ENCODE results near the gene DCTN4. TPM values are rescaled to one million over a fixed set of nuclear protein-coding genes. Genes with fewer than 3 reads are reported as not detected.
"Not testable (repeated sequence)": the region's sequence is repeated elsewhere in the genome, so short reads cannot be mapped to it uniquely, and the experiment has no call there.

DCTN4 gene
- total and polyA plus RNA-seq, 5 experiments from 2014 or later, result 8.1 to 49.4 (median 11.5) TPM

DNA sequence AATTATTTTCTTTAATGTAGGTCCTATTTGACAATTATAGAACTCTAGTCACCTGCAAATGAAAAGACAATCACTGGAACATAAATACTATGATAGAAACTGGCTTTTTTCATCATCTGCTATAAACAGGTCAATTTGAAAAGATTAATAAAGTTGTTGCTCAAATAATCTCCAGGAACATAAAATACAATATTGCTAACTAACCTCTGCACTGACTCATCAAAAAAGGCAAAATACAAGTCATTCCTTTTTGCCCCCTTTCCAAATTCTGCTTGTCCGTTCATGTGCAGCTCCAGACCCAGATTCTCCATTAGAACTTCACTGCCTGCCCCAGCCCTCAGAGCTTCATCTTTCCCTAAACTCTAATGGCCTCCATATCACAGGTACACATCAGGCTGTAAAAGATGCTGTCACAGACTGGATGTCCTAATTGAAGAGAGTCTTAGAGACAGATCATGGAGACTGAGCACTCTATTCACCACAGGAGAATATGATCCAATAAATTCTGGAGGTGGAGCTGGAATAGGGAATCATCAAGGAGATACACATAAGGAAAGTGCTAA is 1.6 kb downstream of the DCTN4 start:
- peaks cover 0 to under 1% (median 0%) of the 10 kb centered on the region in 5 donors for H3K27me3 Mint-ChIP-seq
- no peak for ATAC-seq
- peaks cover 0 to 47% (median 27%) of the 10 kb centered on the region in 3 donors for H3K36me3 Mint-ChIP-seq
- peak overlapping the region in 8 of 10 donors; percentile 0 to 78 (median 52) for H3K27ac Mint-ChIP-seq
- H3K9me3 Mint-ChIP-seq, result no peaks in the 10 kb centered on the region
- peaks cover 16 to 53% (median 40%) of the 10 kb centered on the region in 4 donors for H3K4me1 Mint-ChIP-seq
- peak overlapping the region in 7 of 10 donors; percentile 20 to 54 (median 43) for H3K4me3 Mint-ChIP-seq
- POLR2A ChIA-PET, result interaction anchor here (2.0 to 3.3 kb wide), 6 partner anchors 21 to 308 kb away, joined by 8 to 27 read pairs (median 10); partner anchors contain the start of genes IRGM, RBM22, RPS14 and SMIM3
- no peak for DNase-seq

DNA sequence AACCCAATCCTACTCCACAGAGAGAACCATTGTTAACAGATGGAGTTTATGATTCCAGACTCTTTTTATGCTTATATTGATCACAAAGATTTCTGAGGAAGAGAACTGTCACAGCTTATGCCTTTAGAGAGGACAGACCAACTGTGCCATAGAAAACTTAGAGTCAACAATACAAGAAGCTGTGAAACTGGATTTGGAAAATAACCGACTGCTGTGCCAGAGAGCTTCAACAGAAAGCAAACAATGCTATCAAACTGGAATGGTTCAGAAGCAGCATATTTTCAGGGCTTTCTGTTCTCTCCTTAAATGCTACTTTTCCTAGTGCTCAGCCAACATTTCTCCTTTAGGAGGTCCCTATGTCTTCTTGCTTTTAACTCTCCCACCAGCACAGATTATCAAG is 5.0 kb downstream of the DCTN4 start:
- H3K36me3 Mint-ChIP-seq, result peaks cover 4 to 73% (median 36%) of the 10 kb centered on the region in 3 donors
- ATAC-seq, result no peak
- H3K9me3 Mint-ChIP-seq, result no peaks in the 10 kb centered on the region
- H3K27me3 Mint-ChIP-seq, result no peaks in the 10 kb centered on the region
- DNase-seq, result no peak
- peak overlapping the region in 3 of 10 donors; percentile 19 to 71 (median 23) for H3K27ac Mint-ChIP-seq
- no peak overlapping the region for H3K4me3 Mint-ChIP-seq
- H3K4me1 Mint-ChIP-seq, result peaks cover 19 to 70% (median 53%) of the 10 kb centered on the region in 4 donors
- POLR2A ChIA-PET, result interaction anchor here (0.5 to 0.6 kb wide), 3 partner anchors 8 to 79 kb away, joined by 3 to 6 read pairs (median 3); no protein-coding TSS in a partner anchor

DNA sequence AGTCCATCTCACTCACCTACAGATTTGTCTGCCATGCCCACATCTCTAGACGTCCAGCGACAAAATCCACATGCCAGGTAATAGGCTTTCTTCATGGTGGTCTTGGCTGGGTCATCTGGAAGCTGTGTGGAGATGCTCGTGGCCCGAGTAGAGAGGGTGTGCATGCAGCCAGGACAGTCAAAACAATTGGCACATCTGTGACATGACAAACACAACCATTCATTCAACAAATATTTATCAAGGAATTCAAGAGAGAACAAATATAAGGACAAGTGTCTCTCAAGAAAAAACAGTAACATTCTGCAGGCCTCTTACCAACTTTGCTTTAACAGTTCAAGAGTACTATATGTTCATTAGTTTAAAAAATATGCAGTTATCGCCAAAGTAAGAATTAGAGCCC is 5.4 kb downstream of the DCTN4 start:
- Mint-ChIP-seq H3K36me3 (peaks cover 4 to 75% (median 36%) of the 10 kb centered on the region in 3 donors), H3K9me3 (no peaks in the 10 kb centered on the region), H3K27me3 (no peaks in the 10 kb centered on the region), H3K4me1 (peaks cover 19 to 71% (median 53%) of the 10 kb centered on the region in 4 donors), H3K4me3 (peak overlapping the region in 2 of 10 donors; percentile 4 to 45), H3K27ac (peak overlapping the region in 5 of 10 donors; percentile 1 to 55 (median 23))
- DNase-seq, result no peak
- no peak for ATAC-seq
- POLR2A ChIA-PET, result interaction anchor here (0.5 kb wide), 1 partner anchor 8 kb away, joined by 6 read pairs; no protein-coding TSS in a partner anchor

DNA sequence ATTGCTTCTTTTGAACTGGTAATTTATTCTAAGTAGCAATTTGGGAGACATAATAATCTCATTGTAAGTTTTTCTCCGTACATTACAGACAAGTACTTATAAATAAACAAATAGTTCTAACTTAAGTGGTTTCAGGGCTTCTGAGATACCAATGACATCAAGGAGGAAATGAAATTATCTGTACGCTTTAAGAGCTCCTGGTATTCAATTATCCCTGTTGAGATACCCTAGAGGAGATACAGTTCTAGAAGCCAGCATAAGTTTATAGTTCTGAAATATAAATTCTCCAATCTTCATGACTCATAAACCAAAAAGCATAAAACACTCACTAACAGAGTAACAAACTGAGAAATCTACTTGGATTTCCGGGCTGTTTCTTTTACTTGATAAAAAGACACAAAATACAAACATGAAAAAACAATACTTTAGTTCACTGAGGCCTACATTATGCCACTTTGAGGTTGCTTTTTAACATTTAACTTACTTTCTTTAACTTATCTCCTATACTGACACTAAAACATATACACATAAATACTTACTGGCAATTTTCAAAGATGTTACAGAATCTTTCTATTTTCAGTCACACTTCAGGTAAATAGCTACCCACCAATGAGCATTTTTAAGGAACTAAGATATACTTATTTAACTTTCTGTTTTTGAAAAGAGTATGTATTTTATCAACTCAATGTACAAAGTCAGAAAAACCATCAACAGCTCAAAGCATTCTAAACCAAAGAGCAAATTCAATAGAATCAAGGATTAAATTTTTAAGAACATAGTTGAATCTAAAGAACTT is 7.5 kb downstream of the DCTN4 start:
- POLR2A ChIA-PET, result interaction anchor here (0.6 to 2.1 kb wide), 2 partner anchors 51 to 194 kb away, joined by 4 to 7 read pairs; partner anchors contain the start of gene RBM22
- Mint-ChIP-seq H3K9me3 (no peaks in the 10 kb centered on the region), H3K36me3 (peaks cover 4 to 68% (median 36%) of the 10 kb centered on the region in 3 donors), H3K27ac (peak overlapping the region in 4 of 10 donors; percentile 37 to 65 (median 56)), H3K4me3 (no peak overlapping the region), H3K4me1 (peaks cover 16 to 62% (median 51%) of the 10 kb centered on the region in 4 donors), H3K27me3 (no peaks in the 10 kb centered on the region)
- DNase-seq, result no peak
- no peak for ATAC-seq

DNA sequence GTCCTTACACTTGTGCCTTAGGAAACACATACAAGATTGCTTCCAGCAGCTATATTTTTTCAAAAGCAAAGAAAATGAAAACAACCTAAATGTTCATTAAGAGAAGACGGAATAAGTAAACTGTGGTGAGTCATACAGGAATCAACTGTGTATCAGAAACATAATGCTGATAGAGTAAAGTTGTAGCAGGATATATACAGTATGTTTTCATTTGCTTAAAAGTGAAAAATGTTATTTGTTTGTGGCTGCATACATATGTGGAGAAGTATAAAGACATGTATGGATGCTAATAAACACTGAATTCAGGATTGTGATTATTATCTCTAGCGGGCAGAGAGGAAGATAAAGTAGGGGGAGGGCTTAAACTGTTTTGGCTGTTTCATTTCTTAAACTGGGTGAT is 8.3 kb downstream of the DCTN4 start:
- DNase-seq (no peak), ATAC-seq (no peak)
- Mint-ChIP-seq H3K4me3 (peak overlapping the region in 1 of 10 donors; percentile 32), H3K36me3 (peaks cover 4 to 65% (median 33%) of the 10 kb centered on the region in 3 donors), H3K4me1 (peaks cover 19 to 63% (median 51%) of the 10 kb centered on the region in 4 donors), H3K27ac (peak overlapping the region in 4 of 10 donors; percentile 0 to 66 (median 58)), H3K27me3 (no peaks in the 10 kb centered on the region), H3K9me3 (no peaks in the 10 kb centered on the region)
- POLR2A ChIA-PET, result no interaction called here

DNA sequence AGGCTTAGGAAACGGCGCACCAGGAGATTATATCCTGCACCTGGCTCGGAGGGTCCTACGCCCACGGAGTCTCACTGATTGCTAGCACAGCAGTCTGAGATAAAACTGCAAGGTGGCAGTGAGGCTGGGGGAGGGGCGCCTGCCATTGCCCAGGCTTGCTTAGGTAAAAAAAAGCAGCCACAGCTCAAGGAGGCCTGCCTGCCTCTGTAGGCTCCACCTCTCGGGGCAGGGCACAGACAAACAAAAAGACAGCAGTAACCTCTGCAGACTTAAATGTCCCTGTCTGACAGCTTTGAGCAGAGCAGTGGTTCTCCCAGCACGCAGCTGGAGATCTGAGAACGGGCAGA is 15.7 kb downstream of the DCTN4 start:
- peak in 1 of 2 donors; percentile 54 for ATAC-seq
- peak in 1 of 10 donors; percentile 11 for DNase-seq
- H3K9me3 Mint-ChIP-seq, POLR2A ChIA-PET, H3K4me3 Mint-ChIP-seq, H3K27me3 Mint-ChIP-seq: not testable (repeated sequence)
- H3K36me3 Mint-ChIP-seq, result peaks cover 0 to 57% (median 20%) of the 10 kb centered on the region in 3 donors
- peak overlapping the region in 2 of 10 donors; percentile 32 to 44 for H3K27ac Mint-ChIP-seq
- peaks cover 41 to 75% (median 69%) of the 10 kb centered on the region in 4 donors for H3K4me1 Mint-ChIP-seq

DNA sequence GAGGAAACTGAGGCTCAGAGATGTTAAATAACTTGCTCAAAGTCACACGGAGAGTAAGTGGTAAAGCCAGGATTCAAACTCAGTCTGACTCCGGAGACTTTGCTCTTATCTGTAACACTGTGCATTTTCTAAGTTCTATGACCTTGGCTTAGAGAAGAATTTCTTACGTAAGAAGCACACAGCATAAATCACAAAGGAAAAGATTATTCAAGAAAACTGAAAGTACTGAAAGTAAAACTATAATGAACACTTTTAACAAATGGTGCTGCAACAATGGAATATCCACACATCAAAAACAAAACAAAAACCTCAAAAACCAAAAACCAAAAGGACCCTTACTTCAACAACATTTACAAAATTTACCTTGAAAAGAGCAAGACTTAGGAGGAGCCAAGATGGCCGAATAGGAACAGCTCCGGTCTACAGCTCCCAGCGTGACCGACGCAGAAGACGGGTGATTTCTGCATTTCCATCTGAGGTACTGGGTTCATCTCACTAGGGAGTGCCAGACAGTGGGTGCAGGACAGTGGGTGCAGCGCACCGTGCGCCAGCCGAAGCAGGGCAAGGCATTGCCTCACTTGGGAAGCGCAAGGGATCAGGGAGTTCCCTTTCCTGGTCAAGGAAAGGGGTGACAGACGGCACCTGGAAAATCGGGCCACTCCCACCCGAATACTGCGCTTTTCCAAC is 16.2 kb downstream of the DCTN4 start:
- Mint-ChIP-seq H3K4me3 (peak overlapping the region; percentile 1 to 59 (median 44)), H3K4me1 (peaks cover 46 to 80% (median 74%) of the 10 kb centered on the region in 4 donors), H3K27ac (peak overlapping the region; percentile 7 to 88 (median 71)), H3K36me3 (peaks cover 3 to 61% (median 23%) of the 10 kb centered on the region in 3 donors)
- POLR2A ChIA-PET, H3K27me3 Mint-ChIP-seq, H3K9me3 Mint-ChIP-seq: not testable (repeated sequence)
- DNase-seq (peak in 2 of 10 donors; percentile 16 to 28), ATAC-seq (peak; percentile 35 to 39)

DNA sequence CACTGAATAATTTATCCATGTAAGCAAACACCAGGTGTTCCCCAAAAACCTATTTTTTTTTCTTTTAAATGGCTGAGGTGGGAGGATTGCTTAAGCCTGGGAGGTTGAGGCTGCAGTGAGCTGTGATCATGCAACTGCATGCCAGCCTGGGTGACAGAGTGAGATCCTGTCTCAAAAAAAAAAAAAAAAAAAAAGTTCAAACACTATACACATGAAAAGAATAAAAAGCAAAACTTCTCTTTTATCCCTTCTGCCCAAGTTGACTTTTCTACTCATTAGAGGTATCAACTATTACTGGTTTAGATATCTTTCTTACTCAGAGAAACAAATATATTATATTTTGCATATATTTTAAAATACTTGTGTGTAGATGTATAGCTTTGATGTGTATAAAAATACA is 17.8 kb downstream of the DCTN4 start:
- ATAC-seq (peak; percentile 43 to 52), DNase-seq (no peak)
- POLR2A ChIA-PET, result no interaction called here
- Mint-ChIP-seq H3K27ac (peak overlapping the region in 1 of 10 donors; percentile 66), H3K36me3 (peaks cover 19 to 75% (median 39%) of the 10 kb centered on the region in 3 donors), H3K27me3 (no peaks in the 10 kb centered on the region), H3K4me3 (no peak overlapping the region), H3K9me3 (peaks cover 0 to 17% (median 4%) of the 10 kb centered on the region in 9 donors), H3K4me1 (peaks cover 51 to 88% (median 79%) of the 10 kb centered on the region in 4 donors)

DNA sequence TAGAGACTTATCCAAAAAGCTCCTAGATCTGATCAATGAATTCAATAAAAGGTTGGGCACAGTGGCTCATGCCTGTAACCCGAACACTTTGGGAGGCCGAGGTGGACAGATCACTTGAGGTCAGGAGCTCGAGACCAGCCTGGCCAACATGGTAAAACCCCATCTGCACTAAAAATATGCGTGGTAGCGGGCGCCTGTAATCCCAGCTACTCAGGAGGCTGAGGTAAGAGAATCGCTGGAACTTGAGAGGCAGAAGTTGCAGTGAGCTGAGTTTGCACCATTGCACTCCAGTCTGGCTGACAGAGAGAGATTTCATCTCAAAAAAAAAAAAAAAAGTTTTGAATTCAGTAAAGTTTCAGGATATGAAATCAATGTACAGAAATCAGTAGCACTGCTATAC is 20.0 kb downstream of the DCTN4 start:
- DNase-seq (no peak), ATAC-seq (no peak)
- H3K9me3 Mint-ChIP-seq, result peaks cover 0 to 20% (median 4%) of the 10 kb centered on the region in 9 donors
- POLR2A ChIA-PET, result no interaction called here
- H3K36me3 Mint-ChIP-seq, result peaks cover 30 to 84% (median 51%) of the 10 kb centered on the region in 3 donors
- peak overlapping the region in 3 of 10 donors; percentile 49 to 86 (median 57) for H3K27ac Mint-ChIP-seq
- H3K4me1 Mint-ChIP-seq, result peaks cover 44 to 95% (median 81%) of the 10 kb centered on the region in 4 donors
- no peak overlapping the region for H3K4me3 Mint-ChIP-seq
- no peaks in the 10 kb centered on the region for H3K27me3 Mint-ChIP-seq

DNA sequence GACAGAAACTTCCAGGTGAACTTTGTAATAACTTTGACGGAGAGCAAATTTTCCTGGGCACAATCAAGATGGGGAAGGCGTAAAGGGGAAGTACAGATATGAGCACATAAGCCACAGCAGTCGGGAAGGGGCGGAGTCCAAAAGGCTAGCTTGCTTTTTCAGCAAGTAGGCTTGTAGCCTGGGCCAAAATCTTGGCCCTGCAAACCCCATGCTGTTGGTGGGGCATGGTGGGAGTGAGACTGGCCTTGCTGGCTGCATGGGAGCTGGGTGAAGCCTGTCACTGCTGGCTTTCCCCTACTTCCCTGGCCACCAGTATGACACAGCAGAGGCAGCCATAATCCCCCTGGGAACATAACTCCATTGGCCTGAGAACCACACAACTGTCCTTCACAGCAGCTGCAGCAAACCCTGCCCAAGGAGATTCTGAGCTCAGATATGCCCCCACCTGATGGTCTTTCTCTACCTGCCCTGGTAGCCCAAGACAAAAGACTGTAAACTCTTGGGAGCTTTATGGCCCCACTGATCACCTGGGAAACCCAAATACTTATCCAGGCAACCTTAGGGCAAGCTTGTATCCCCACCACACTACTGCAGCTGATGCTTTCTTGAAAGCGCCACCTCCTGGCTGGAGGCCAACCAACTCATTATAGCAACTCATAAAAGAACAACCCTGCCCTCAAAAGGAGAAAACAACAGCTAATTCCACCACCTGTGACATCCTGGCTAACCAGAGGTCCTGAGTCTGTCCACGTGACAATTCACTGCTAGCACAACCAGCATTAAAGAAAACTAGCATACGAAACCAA is 24.0 kb downstream of the DCTN4 start:
- Mint-ChIP-seq H3K9me3 (peaks cover 0 to 20% (median 4%) of the 10 kb centered on the region in 9 donors), H3K4me3 (peak overlapping the region in 1 of 10 donors; percentile 57), H3K36me3 (peaks cover 40 to 94% (median 64%) of the 10 kb centered on the region in 3 donors), H3K27ac (peak overlapping the region in 3 of 10 donors; percentile 27 to 53 (median 43)), H3K4me1 (peaks cover 27 to 59% (median 48%) of the 10 kb centered on the region in 4 donors), H3K27me3 (no peaks in the 10 kb centered on the region)
- ATAC-seq (no peak), DNase-seq (no peak)
- POLR2A ChIA-PET, result no interaction called here

DNA sequence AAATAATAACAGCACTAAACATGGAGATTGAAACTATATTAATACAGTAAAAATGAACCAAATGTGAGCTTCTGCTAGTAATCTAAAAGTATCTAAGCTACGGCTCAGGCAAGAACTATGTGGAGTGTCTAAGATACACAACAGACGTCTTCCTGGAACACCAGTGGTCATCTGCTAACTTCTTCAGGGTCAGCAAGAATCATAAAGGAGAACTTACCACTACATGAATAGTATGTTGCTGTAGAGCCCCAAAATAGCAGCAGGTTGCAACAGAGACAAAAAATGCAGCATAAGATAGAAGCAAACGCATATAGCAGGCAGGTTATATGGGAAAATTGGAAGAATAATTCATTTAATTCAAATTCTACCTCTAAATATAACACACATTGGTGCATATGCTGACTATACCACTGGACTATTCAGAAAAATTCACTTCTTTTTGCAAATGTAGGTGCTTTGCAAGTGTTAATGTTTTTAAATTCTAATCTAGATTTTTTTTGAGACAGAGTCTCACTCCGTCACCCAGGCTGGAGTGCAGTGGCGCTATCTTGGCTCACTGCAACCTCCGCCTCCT is 27.1 kb downstream of the DCTN4 start:
- POLR2A ChIA-PET, result interaction anchor here (1.4 kb wide), 1 partner anchor 28 kb away, joined by 3 read pairs; no protein-coding TSS in a partner anchor
- peaks cover 31 to 83% (median 54%) of the 10 kb centered on the region in 3 donors for H3K36me3 Mint-ChIP-seq
- peaks cover 0 to 14% (median 2%) of the 10 kb centered on the region in 9 donors for H3K9me3 Mint-ChIP-seq
- peaks cover 3 to 29% (median 17%) of the 10 kb centered on the region in 4 donors for H3K4me1 Mint-ChIP-seq
- no peak for DNase-seq
- H3K27me3 Mint-ChIP-seq, result no peaks in the 10 kb centered on the region
- ATAC-seq, result no peak
- no peak overlapping the region for H3K4me3 Mint-ChIP-seq
- H3K27ac Mint-ChIP-seq, result peak overlapping the region in 1 of 10 donors; percentile 71
